Suprapubic skin (tissue), 3 donors: Measurements from ENCODE around the gene PRIMA1.

Source experiments
- CTCF ChIP-seq, 2 donors: fragments of 200-600 bp in 1 of 2; fragments of 450-650 bp in 1 of 2; sonication (generic) in 1 of 2; IDR thresholded peaks; one replicate each; pipeline ENCODE4 v1.5.1; 2016 to 2019; ENCODE audit warnings: antibody characterized with exemption in 2 of 2, mild to moderate bottlenecking in 1 of 2, moderate library complexity in 1 of 2
- POLR2A ChIP-seq, 2 donors: fragments of 450-650 bp; IDR thresholded peaks; one replicate each; pipeline ENCODE4 v1.6.1; 2017; ENCODE audit warnings: antibody characterized with exemption in 2 of 2, mild to moderate bottlenecking in 2 of 2, moderate library complexity in 2 of 2

GRCh38 chr14:93683226-93683625 lies 105.1 kb downstream of the PRIMA1 start:
- TF ChIP-seq CTCF (IDR thresholded peaks at IDR 0.05) (no peak), POLR2A (IDR thresholded peaks at IDR 0.05) (no peak)
